IPS-NIHi7 (cell line): ENCODE results near the gene FRMD8.
"Not testable (repeated sequence)": the region's sequence is repeated elsewhere in the genome, so short reads cannot be mapped to it uniquely, and the experiment has no call there.

ENCODE experiments used
- DNase-seq: peaks from one replicate; pipeline ENCODE4 v3.0.0; 2012; ENCODE audit warnings: mixed read lengths; ENCODE audit errors: extremely low spot score

Gene FRMD8

GRCh38 chr11:65435981-65436411 lies 49.6 kb downstream of the FRMD8 start:
- DNase-seq = no peak

GRCh38 chr11:65436412-65437032 lies 50.1 kb downstream of the FRMD8 start:
- DNase-seq = no peak

DNA sequence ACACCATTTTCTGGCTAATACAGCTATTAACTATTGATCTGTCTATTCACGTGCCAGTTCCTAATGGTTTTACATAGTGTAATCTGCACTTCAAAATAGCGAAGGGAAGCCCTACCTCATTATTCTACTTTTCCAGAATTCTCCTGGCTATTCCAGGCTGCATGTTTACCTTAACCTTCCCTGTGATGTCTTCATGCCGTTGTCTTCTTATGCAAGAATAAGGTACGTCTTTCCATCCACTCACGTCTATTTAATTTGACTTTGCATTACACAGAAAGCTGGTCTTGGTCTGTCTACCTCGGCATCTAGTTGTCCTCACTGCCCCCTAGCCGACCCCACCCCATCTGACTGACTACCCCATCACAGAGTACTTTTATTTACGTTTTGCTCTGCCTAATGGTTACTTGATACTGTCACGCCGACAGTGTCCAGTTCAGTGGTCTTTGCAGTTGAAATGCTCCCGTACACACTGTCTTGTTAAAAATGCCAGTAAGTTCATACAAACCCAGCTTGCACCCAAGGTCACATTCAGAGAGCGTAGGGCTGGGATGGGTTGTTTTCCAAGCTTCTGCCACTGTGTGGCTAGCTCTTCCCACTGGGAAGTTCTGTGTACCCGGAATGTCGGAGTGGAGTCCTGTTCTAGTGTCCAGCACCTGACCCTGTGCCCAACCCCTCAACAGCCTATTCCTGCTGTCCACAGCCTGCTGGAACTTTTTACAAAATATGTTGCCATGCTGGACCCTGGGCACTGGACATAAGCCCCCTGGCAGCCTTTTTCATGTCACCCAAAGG lies 51.2 kb downstream of the FRMD8 start:
- DNase-seq = no peak

GRCh38 chr11:65438257-65439151 lies 52.1 kb downstream of the FRMD8 start:
- DNase-seq = no peak

DNA sequence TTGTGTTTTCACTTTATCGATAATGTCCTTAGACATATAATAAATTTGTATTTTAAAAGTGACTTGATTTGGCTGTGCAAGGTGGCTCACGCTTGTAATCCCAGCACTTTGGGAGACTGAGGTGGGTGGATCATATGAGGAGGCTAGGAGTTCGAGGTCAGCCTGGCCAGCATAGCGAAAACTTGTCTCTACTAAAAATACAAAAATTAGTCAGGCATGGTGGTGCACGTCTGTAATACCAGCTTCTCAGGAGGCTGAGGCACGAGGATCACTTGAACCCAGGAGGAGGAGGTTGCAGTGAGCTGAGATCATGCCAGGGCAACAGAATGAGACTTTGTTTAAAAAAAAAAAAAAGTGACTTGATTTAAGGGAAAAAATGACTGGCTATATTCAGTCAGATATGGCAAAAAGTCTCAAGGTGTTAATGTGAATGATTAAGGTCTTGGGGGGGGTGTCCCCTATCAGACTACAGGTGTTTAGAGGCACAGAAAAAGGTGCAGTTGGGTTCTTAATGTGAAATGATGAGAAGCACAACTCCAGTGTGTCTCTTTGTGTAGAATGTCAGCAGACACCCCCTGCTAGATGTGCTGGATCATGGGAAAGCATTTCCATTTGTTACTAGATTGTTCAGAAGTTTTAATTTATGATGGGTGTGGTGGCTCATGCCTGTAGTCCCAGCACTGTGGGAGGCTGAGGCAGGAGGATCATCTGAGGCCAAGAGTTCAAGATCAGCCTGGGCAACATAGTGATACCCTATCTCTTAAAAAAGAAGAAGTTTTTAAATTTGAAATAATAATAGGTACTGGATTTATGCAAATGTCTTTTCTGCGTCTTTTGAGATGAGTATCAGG lies 53.1 kb downstream of the FRMD8 start:
- no peak for DNase-seq

- no peak for DNase-seq
Observed at GRCh38 chr11:65440831-65441499, 54.5 kb downstream of the FRMD8 start.

- no peak for DNase-seq
Observed at GRCh38 chr11:65442842-65443331, 56.5 kb downstream of the FRMD8 start.

- DNase-seq = no peak
Observed at GRCh38 chr11:65444314-65445051, 58.0 kb downstream of the FRMD8 start.

GRCh38 chr11:65445101-65445603 lies 58.7 kb downstream of the FRMD8 start:
- no peak for DNase-seq

GRCh38 chr11:65445604-65446445 lies 59.4 kb downstream of the FRMD8 start:
- no peak for DNase-seq

GRCh38 chr11:65446446-65447277 lies 60.2 kb downstream of the FRMD8 start:
- DNase-seq = no peak

DNA sequence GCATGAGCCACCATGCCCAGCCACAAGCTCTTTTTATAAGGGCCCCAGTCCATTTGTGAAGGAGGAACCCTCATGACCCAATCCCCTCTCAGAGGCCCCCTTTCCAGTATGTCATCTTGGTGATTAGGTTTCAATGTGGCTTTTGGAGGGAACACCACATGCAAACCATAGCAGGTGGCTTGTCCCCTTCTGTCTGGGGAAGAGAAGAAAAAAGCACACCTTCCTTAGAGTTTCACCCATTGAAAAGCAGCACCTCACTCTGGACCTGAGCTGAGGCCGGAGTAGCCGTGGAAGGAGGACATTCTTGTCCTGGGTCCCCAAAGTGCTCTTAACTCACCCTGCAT lies 61.6 kb downstream of the FRMD8 start:
- DNase-seq = no peak

DNA sequence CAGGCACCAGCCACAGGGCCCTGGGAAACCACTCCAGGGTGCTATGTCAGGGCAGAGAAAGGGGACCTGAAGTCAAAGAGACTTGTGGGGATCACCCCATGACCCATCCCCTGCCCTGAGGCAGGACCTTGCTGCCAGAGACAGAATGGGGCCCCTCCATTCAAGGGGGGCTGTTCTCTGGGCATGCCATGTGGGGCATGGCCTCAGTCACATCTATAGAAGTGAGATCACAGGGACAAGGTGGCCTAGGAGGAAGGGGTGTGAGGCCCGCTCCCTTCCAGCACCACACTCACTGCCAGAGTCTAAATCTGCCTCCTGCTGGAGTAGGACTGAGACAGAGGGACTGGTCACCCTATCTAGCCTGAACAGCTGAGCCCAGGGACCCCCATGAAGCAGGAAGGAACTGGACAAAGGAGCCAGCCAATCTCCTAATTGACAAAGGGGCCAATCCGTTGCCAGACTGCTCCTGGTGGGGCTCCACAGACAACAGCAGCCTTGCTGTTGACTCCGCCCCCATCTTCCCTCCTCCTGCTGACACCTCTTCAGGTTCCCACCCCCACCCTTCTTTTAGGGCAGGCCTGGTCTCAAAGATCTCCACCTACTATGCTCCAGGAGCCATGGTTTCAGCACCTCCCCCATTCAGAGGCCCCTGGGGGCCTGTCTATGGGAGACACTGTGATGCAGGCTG lies 62.1 kb downstream of the FRMD8 start:
- DNase-seq = peak; percentile 39

GRCh38 chr11:65451301-65451700 lies 64.9 kb downstream of the FRMD8 start:
- DNase-seq = not testable (repeated sequence)

- not testable (repeated sequence) for DNase-seq
Observed at GRCh38 chr11:65452259-65452658, 65.8 kb downstream of the FRMD8 start.

DNA sequence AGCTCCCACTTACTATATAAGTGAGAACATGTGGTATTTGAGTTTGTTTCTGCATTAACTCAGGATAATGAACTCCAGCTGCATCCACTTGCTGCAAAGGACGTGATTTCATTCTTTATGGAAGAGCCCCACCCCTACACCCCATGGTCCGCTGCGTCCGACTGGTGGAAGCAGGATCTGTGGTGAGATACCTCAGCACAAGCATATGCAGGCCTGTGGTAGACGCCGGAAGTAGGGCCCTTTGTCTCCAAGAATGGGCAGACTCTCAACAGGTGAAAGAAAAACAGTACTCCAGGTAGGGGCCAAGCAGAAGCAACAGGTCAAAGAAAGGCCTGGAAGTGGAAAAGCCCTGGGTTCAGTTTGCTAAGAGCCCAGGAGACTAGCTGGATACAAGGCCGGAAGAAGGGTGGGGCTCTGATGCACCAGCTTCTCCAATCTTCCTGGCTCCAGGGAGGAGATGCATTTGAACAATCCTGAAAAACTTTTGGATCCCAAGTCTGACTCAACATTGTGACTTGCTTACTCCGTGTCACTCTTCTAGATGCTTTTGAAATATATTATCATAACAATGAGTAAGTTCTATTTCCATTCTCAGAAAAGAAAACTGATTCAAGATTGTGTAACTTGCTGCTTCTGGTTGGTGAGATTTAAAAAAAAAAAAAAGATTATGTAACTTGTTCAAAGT lies 66.5 kb downstream of the FRMD8 start:
- no peak for DNase-seq

GRCh38 chr11:65454311-65454695 lies 67.9 kb downstream of the FRMD8 start:
- DNase-seq = no peak
